Mucosa of descending colon (tissue), 3 donors: ENCODE results near the gene CCDC40. TPM values are rescaled to one million over a fixed set of nuclear protein-coding genes. Genes with fewer than 3 reads are reported as not detected.

Experiments used
- ATAC-seq: fragments of 200-7000 bp; cut with Tn5 transposase; one replicate; pipeline ENCODE4 v1.9.1; 2020; ENCODE audit warnings: mild to moderate bottlenecking, moderate library complexity
- DNase-seq, 3 donors: peaks; one replicate each; pipeline ENCODE4 v3.0.0-alpha.2; 2020
- H3K36me3 ChIP-seq: fragments of 200-600 bp; one replicate; pipeline ENCODE4 v1.8.0; 2021; ENCODE audit warnings: low read depth, mild to moderate bottlenecking
- H3K4me1 ChIP-seq: fragments of 200-600 bp; one replicate; pipeline ENCODE4 v1.8.0; 2021; ENCODE audit warnings: low read depth, mild to moderate bottlenecking
- H3K4me3 ChIP-seq: fragments of 200-600 bp; one replicate; pipeline ENCODE4 v1.8.0; 2021; ENCODE audit warnings: mild to moderate bottlenecking
- H3K9me3 ChIP-seq: fragments of 200-600 bp; one replicate; pipeline ENCODE4 v1.8.0; 2021; ENCODE audit warnings: mild to moderate bottlenecking
- CTCF ChIP-seq: fragments of 200-600 bp; IDR thresholded peaks from one replicate; pipeline ENCODE4 v1.8.0; 2022; ENCODE audit warnings: antibody characterized with exemption, mild to moderate bottlenecking
- intact Hi-C, 2 donors: fragments of 100-400 bp; cut with DNase I in 1 of 2; cut with micrococcal nuclease in 1 of 2; formaldehyde crosslinking; loops; one replicate each; pipeline versions ENCODE4 v1.11.0 to v1.11.1; 2022; cut with DNase I, micrococcal nuclease
- total RNA-seq, 3 donors: library from RNA; stranded (reverse); fragmentation: NEBNext Ultra II Directional in 2 of 3; extraction: Animal tissue kit (Norgen Biotek cat#: 25700) in 2 of 3; gene quantifications; one replicate each; pipeline versions ENCODE4 v1.2.1 to v1.2.4, GENCODE V29; 2021 to 2023
- donor health status: DM: no; HTN: no; CAD: no; lungs with moderate emphysema.
- donor health status: DM: no; HTN: no; CAD: no.
- donor health status: DM: no; HTN: yes; CAD: no.

The CCDC40 gene
- total RNA-seq, 3 donors from 2014 or later, result 2.1 to 5.9 (median 2.7) TPM

DNA sequence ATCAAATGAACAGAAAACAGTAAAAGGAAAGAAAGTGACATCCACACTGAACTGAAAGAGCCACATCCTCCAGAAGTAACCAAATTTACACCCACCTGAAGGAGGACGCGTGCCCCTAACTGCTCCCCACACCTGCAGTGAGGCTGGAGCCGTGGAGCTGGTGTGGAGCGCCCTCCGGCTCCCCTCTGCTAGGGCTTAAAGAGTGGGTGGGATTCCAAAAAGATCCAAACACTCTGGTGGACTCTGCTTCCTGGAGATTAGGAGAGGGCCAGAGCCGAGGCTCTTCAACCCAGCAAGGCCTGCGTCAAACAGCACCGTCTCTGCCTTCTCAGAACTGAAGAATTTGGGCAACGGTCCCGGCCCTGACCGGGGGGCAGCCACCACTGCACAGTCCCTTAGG is 15.2 kb downstream of the CCDC40 start:
- no peak for ATAC-seq
- TF ChIP-seq CTCF, result no peak
- H3K4me3 ChIP-seq, result no peak overlapping the region
- H3K36me3 ChIP-seq, result no peaks in the 10 kb centered on the region
- no peaks in the 10 kb centered on the region for H3K4me1 ChIP-seq
- H3K9me3 ChIP-seq, result no peaks in the 10 kb centered on the region
- DNase-seq, result peak in 1 of 3 donors; percentile 20
- intact Hi-C loops, result no loop called here

GRCh38 chr17:80053102-80053501 is 16.7 kb downstream of the CCDC40 start:
- no peaks in the 10 kb centered on the region for H3K4me1 ChIP-seq
- intact Hi-C loops, result no loop called here
- no peak overlapping the region for H3K4me3 ChIP-seq
- peak in 1 of 3 donors; percentile 26 for DNase-seq
- no peak for ATAC-seq
- no peaks in the 10 kb centered on the region for H3K36me3 ChIP-seq
- no peaks in the 10 kb centered on the region for H3K9me3 ChIP-seq
- no peak for TF ChIP-seq CTCF

- H3K4me3 ChIP-seq, result no peak overlapping the region
- intact Hi-C loops, result no loop called here
- ATAC-seq (no peak), DNase-seq (no peak)
- TF ChIP-seq CTCF, result no peak
- H3K4me1 ChIP-seq, result no peaks in the 10 kb centered on the region
- no peaks in the 10 kb centered on the region for H3K36me3 ChIP-seq
- H3K9me3 ChIP-seq, result no peaks in the 10 kb centered on the region
These were observed 19.2 kb downstream of the CCDC40 start for GRCh38 chr17:80055597-80055996.

DNA sequence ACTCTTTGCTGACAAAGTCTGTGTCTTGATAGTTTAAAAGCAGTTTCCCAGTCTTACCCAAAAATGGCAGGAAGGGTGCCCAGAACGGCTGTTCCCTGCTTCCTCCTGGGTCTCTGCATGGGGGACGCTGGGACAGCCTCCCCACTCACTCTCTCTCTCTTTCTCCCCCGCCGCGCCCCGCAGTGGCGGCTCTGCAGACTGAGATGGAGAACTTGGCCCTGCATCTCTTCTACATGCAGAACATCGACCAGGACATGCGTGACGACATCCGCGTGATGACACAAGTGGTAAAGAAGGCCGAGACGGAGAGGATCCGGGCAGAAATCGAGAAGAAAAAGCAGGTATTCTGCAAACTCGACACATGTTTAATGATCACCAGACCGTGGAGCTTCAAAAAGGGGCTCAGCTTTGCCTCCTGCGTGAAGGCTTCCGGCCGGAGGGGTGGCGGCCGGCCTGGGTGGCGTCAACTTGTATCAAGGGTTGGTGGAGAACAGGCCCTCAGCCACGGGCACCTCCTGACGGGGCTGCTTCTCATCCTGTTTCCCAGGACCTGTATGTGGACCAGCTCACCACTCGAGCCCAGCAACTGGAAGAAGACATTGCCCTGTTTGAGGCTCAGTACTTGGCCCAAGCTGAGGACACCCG is 22.0 kb downstream of the CCDC40 start:
- TF ChIP-seq CTCF, result no peak
- H3K4me3 ChIP-seq, result no peak overlapping the region
- intact Hi-C loops, result no loop called here
- no peaks in the 10 kb centered on the region for H3K9me3 ChIP-seq
- DNase-seq (no peak), ATAC-seq (no peak)
- H3K36me3 ChIP-seq, result no peaks in the 10 kb centered on the region
- no peaks in the 10 kb centered on the region for H3K4me1 ChIP-seq

GRCh38 chr17:80060644-80061043 is 24.2 kb downstream of the CCDC40 start:
- Histone ChIP-seq H3K9me3 (no peaks in the 10 kb centered on the region), H3K4me1 (no peaks in the 10 kb centered on the region), H3K4me3 (no peak overlapping the region), H3K36me3 (no peaks in the 10 kb centered on the region)
- TF ChIP-seq CTCF, result no peak
- no peak for ATAC-seq
- intact Hi-C loops, result no loop called here
- no peak for DNase-seq

- intact Hi-C loops, result no loop called here
- Histone ChIP-seq H3K36me3 (no peaks in the 10 kb centered on the region), H3K4me3 (no peak overlapping the region), H3K9me3 (no peaks in the 10 kb centered on the region), H3K4me1 (no peaks in the 10 kb centered on the region)
- no peak for ATAC-seq
- TF ChIP-seq CTCF, result no peak
- DNase-seq, result no peak
These were observed 25.0 kb downstream of the CCDC40 start for GRCh38 chr17:80061421-80061820.
